H1 (cell line): ENCODE results near the gene HRNR.

Experiments used
- EP300 ChIP-seq, 2 experiments: IDR thresholded peaks; 1 replicate in 1 of 2; 2 replicates in 1 of 2; pipeline ENCODE4 v1.6.1; 2011 to 2012; ENCODE audit warnings: low read depth in 2 of 2, low read length in 2 of 2, mild to moderate bottlenecking in 2 of 2, borderline replicate concordance in 1 of 2, inconsistent platforms in 1 of 2, moderate library complexity in 1 of 2
- FOSL1 ChIP-seq: IDR thresholded peaks from 2 replicates; pipeline ENCODE4 v1.6.1; 2011; ENCODE audit warnings: mild to moderate bottlenecking, low read depth, low read length, moderate library complexity; ENCODE audit not compliant: insufficient read depth
- HDAC2 ChIP-seq, 2 experiments: fragments of 300-600 bp in 1 of 2; sonication (generic) in 1 of 2; IDR thresholded peaks; 2 replicates each; pipeline ENCODE4 v1.6.1; 2011 to 2012; ENCODE audit warnings: low read depth in 2 of 2, low read length in 2 of 2, mild to moderate bottlenecking in 2 of 2, moderate library complexity in 2 of 2, borderline replicate concordance in 1 of 2, inconsistent platforms in 1 of 2
- KDM1A ChIP-seq: fragments of 200-600, 300-600 bp; sonication (generic); IDR thresholded peaks from 2 replicates; pipeline ENCODE4 v1.7.1; 2016; ENCODE audit warnings: mild to moderate bottlenecking, low read length, borderline replicate concordance
- PHF8 ChIP-seq: fragments of 200-600 bp; sonication (generic); conservative IDR thresholded peaks from 2 replicates; pipeline ENCODE4 v1.7.1; 2012; ENCODE audit warnings: low read depth, mild to moderate bottlenecking, inconsistent platforms, low read length, moderate library complexity
- POLR2A ChIP-seq, 2 experiments: IDR thresholded peaks; 1 replicate in 1 of 2; 2 replicates in 1 of 2; pipeline ENCODE4 v1.6.1; 2011; ENCODE audit warnings: low read depth in 2 of 2, low read length in 2 of 2, mild to moderate bottlenecking in 2 of 2; ENCODE audit errors: control extremely low read depth in 1 of 2
- SIX5 ChIP-seq: IDR thresholded peaks from 2 replicates; pipeline ENCODE4 v1.6.1; 2011; ENCODE audit warnings: mild to moderate bottlenecking, low read depth, low read length
- TCF12 ChIP-seq: IDR thresholded peaks from 2 replicates; pipeline ENCODE4 v1.6.1; 2011; ENCODE audit warnings: low read depth, mild to moderate bottlenecking, low read length
- TEAD4 ChIP-seq: IDR thresholded peaks from 2 replicates; pipeline ENCODE4 v1.6.1; 2012; ENCODE audit warnings: low read depth, low read length, inconsistent platforms, mixed read lengths
- ZNF274 ChIP-seq: IDR thresholded peaks from 2 replicates; pipeline ENCODE4 v1.7.0; 2012; ENCODE audit warnings: low read length, borderline replicate concordance; ENCODE audit errors: extremely low read depth
- TF ChIP-seq, protein P1 (sequence below), 3 experiments: IDR thresholded peaks; 1 replicate in 2 of 3; 2 replicates in 1 of 3; pipeline versions ENCODE4 v1.5.1 to v1.6.1; 2011; ENCODE audit warnings: low read length in 3 of 3, mild to moderate bottlenecking in 3 of 3, inconsistent platforms in 2 of 3, low read depth in 1 of 3, moderate library complexity in 1 of 3; ENCODE audit not compliant: insufficient read depth in 1 of 3; ENCODE audit errors: control extremely low read depth in 1 of 3
- TF ChIP-seq, protein P2 (sequence below): IDR thresholded peaks from 2 replicates; pipeline ENCODE4 v1.6.1; 2012; ENCODE audit warnings: inconsistent platforms

DNA sequence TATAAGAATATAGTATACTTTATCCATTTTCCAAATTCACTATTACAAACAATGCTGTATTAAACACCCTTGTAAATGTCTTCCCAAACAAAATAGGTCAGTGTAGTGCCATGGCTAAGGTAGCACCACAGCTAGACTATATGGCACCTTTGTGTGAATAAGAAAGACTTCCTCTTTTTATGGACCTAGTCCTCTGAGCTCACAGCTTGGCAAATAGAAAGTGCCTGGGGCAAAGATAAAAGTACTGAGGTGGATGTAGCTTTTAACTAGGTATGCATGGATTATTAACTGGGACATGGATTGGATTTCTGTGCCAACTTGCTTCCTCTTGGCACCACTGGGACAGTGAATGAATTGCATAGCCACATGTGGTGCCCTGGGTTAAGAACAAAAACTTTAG is 25.0 kb downstream of the HRNR start:
- no peak for TF ChIP-seq TEAD4
- TF ChIP-seq, protein P1, sequence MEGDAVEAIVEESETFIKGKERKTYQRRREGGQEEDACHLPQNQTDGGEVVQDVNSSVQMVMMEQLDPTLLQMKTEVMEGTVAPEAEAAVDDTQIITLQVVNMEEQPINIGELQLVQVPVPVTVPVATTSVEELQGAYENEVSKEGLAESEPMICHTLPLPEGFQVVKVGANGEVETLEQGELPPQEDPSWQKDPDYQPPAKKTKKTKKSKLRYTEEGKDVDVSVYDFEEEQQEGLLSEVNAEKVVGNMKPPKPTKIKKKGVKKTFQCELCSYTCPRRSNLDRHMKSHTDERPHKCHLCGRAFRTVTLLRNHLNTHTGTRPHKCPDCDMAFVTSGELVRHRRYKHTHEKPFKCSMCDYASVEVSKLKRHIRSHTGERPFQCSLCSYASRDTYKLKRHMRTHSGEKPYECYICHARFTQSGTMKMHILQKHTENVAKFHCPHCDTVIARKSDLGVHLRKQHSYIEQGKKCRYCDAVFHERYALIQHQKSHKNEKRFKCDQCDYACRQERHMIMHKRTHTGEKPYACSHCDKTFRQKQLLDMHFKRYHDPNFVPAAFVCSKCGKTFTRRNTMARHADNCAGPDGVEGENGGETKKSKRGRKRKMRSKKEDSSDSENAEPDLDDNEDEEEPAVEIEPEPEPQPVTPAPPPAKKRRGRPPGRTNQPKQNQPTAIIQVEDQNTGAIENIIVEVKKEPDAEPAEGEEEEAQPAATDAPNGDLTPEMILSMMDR (IDR thresholded peaks at IDR 0.05; ENCODE audit: control extremely low read depth in 1 of 3, insufficient read depth in 1 of 3, low read depth in 1 of 3, low read length in 3 of 3), result no peak
- TF ChIP-seq FOSL1, result no peak
- TF ChIP-seq, protein P2, sequence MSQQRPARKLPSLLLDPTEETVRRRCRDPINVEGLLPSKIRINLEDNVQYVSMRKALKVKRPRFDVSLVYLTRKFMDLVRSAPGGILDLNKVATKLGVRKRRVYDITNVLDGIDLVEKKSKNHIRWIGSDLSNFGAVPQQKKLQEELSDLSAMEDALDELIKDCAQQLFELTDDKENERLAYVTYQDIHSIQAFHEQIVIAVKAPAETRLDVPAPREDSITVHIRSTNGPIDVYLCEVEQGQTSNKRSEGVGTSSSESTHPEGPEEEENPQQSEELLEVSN, result no peak
- no peak for TF ChIP-seq KDM1A
- no peak for TF ChIP-seq HDAC2 (IDR thresholded peaks at IDR 0.05; ENCODE audit: borderline replicate concordance in 1 of 2, low read depth in 2 of 2, low read length in 2 of 2)
- TF ChIP-seq EP300 (IDR thresholded peaks at IDR 0.05; ENCODE audit: borderline replicate concordance in 1 of 2, low read depth in 2 of 2, low read length in 2 of 2), result no peak
- TF ChIP-seq PHF8, result no peak
- TF ChIP-seq ZNF274, result no peak
- no peak for TF ChIP-seq TCF12
- TF ChIP-seq POLR2A (IDR thresholded peaks at IDR 0.05; ENCODE audit: control extremely low read depth in 1 of 2, low read depth in 2 of 2, low read length in 2 of 2), result no peak
- TF ChIP-seq SIX5, result no peak
